ENCODE data around the gene DSCAM.

GRCh38 chr21:40765811-40766210 lies 81.1 kb downstream of the DSCAM start:
- TF ChIP-seq CTCF (conservative IDR thresholded peaks at IDR 0.05; ENCODE audit: low read depth in 2 of 2), result no peak
- no peak for TF ChIP-seq EZH2 (IDR thresholded peaks at IDR 0.05; ENCODE audit: low read depth, unreplicated experiment)
- TF ChIP-seq JUNB (IDR thresholded peaks at IDR 0.05; ENCODE audit: unreplicated experiment), result no peak
- no peak for TF ChIP-seq POLR2AphosphoS5 (IDR thresholded peaks at IDR 0.05; ENCODE audit: low read depth)

Measured in GM23338 (cell line).